HG03064 (cell line): ENCODE results near the gene CIAO2A.
"Not testable (repeated sequence)": the region's sequence is repeated elsewhere in the genome, so short reads cannot be mapped to it uniquely, and the experiment has no call there.

Experiments used
- ATAC-seq: cut with Tn5 transposase; IDR thresholded peaks from one replicate; pipeline ENCODE4 v1.9.1; 2021; ENCODE audit warnings: low read depth; ENCODE audit not compliant: unreplicated experiment

CIAO2A gene

GRCh38 chr15:64072812-64073211, 20.8 kb downstream of the CIAO2A start:
- no peak for ATAC-seq

- ATAC-seq, result no peak
These were observed 21.5 kb downstream of the CIAO2A start for GRCh38 chr15:64071931-64072765.

- ATAC-seq, result no peak
These were observed 22.4 kb downstream of the CIAO2A start for GRCh38 chr15:64070965-64071851.

GRCh38 chr15:64070106-64070505, 23.5 kb downstream of the CIAO2A start:
- no peak for ATAC-seq

GRCh38 chr15:64068133-64068532, 25.5 kb downstream of the CIAO2A start:
- no peak for ATAC-seq

- ATAC-seq, result no peak
These were observed 26.0 kb downstream of the CIAO2A start for GRCh38 chr15:64067564-64068030.

- no peak for ATAC-seq
These were observed 27.2 kb downstream of the CIAO2A start for GRCh38 chr15:64066451-64066850.

- ATAC-seq, result no peak
These were observed 32.9 kb downstream of the CIAO2A start for GRCh38 chr15:64060716-64061115.

- not testable (repeated sequence) for ATAC-seq
These were observed 34.5 kb downstream of the CIAO2A start for GRCh38 chr15:64059104-64059503.

GRCh38 chr15:64058279-64058678, 35.4 kb downstream of the CIAO2A start:
- ATAC-seq, result no peak

GRCh38 chr15:64053674-64054073, 40.0 kb downstream of the CIAO2A start:
- not testable (repeated sequence) for ATAC-seq

GRCh38 chr15:64052925-64053491, 40.6 kb downstream of the CIAO2A start:
- no peak for ATAC-seq

GRCh38 chr15:64051407-64052259, 42.0 kb downstream of the CIAO2A start:
- no peak for ATAC-seq

GRCh38 chr15:64051093-64051402, 42.6 kb downstream of the CIAO2A start:
- no peak for ATAC-seq

- ATAC-seq, result no peak
These were observed 43.2 kb downstream of the CIAO2A start for GRCh38 chr15:64050281-64051092.

GRCh38 chr15:64048781-64049460, 44.7 kb downstream of the CIAO2A start:
- no peak for ATAC-seq

GRCh38 chr15:64046421-64047153, 47.1 kb downstream of the CIAO2A start, which contains the start of gene DAPK2:
DAPK2 (minus strand) TSS chr15:64046485; CDS start chr15:64040261, 6,224 bp downstream.
- ATAC-seq, result no peak

- no peak for ATAC-seq
These were observed 47.7 kb downstream of the CIAO2A start for GRCh38 chr15:64045774-64046420.
